Aorta (tissue), 5 donors: ENCODE results near the gene LAG3. TPM values are rescaled to one million over a fixed set of nuclear protein-coding genes. Genes with fewer than 3 reads are reported as not detected.
A peak's percentile ranks its signal among the peaks of the same experiment; 100 is the strongest.

Source experiments
- ATAC-seq: fragments of 200-7000 bp; cut with Tn5 transposase; one replicate; pipeline ENCODE4 v1.9.1; 2022; ENCODE audit warnings: moderate library complexity; ENCODE audit not compliant: low FRiP score
- DNase-seq, 2 donors: peaks; one replicate each; pipeline ENCODE4 v3.0.0-alpha.2; 2020
- H3K27ac ChIP-seq, 2 donors: one replicate each; pipeline ENCODE4 v1.5.1; 2013; ENCODE audit warnings: low read length in 2 of 2, mild to moderate bottlenecking in 2 of 2, moderate library complexity in 2 of 2, control low read depth in 1 of 2, inconsistent platforms in 1 of 2, low read depth in 1 of 2
- H3K27me3 ChIP-seq, 2 donors: one replicate each; pipeline ENCODE4 v1.6.1; 2013; ENCODE audit warnings: control low read depth in 1 of 2, low read length in 1 of 2, mild to moderate bottlenecking in 1 of 2, moderate library complexity in 1 of 2; ENCODE audit not compliant: insufficient read depth in 2 of 2, control insufficient read depth in 1 of 2
- H3K36me3 ChIP-seq, 2 donors: one replicate each; pipeline ENCODE4 v1.6.1; 2013; ENCODE audit warnings: control low read depth in 1 of 2, low read length in 1 of 2, mild to moderate bottlenecking in 1 of 2; ENCODE audit not compliant: insufficient read depth in 2 of 2, control insufficient read depth in 1 of 2
- H3K4me1 ChIP-seq, 2 donors: one replicate each; pipeline ENCODE4 v1.6.1; 2013; ENCODE audit warnings: low read length in 2 of 2, control low read depth in 1 of 2, mild to moderate bottlenecking in 1 of 2, moderate library complexity in 1 of 2; ENCODE audit not compliant: insufficient read depth in 2 of 2, control insufficient read depth in 1 of 2
- H3K4me3 ChIP-seq, 2 donors: one replicate each; pipeline ENCODE4 v1.5.1; 2013; ENCODE audit warnings: low read length in 2 of 2, control low read depth in 1 of 2, mild to moderate bottlenecking in 1 of 2
- H3K9me3 ChIP-seq: one replicate; pipeline ENCODE4 v1.6.1; 2013; ENCODE audit warnings: mild to moderate bottlenecking, low read length; ENCODE audit not compliant: control insufficient read depth
- WGBS, 2 donors: extraction: QIAGEN DNeasy Blood & Tissue Kit; methylation state at CpG; one replicate each; pipeline ENCODE4 v1.1.7; 2013; 5-methylcytosine and 5-hydroxymethylcytosine counted together
- intact Hi-C, 2 donors: fragments of 100-400 bp; cut with DNase I; formaldehyde crosslinking; loops; one replicate each; pipeline versions ENCODE4 v1.14.2 to v1.15.0; 2022
- polyA plus RNA-seq, 2 donors: library from polyadenylated mRNA; stranded (reverse); fragments of 200-250 nt; gene quantifications; one replicate each; pipeline ENCODE4 v1.2.3, GENCODE V29; 2013
- total RNA-seq, 2 donors: library from RNA; stranded (reverse); fragmentation: NEBNext Ultra II Directional; extraction: Animal tissue kit (Norgen Biotek cat#: 25700); gene quantifications; one replicate each; pipeline ENCODE4 v1.2.1, GENCODE V29; 2021
- donor health status: healthy with polysubstance abuse.
- donor health status: Bipolar disorder and iron deficiency.
- donor health status: DM: no; HTN: no; CAD: no.
- donor health status: DM: no; HTN: no; CAD: no.
- donor health status: DM: yes; HTN: yes; CAD: no.

Gene LAG3
- total and polyA plus RNA-seq, 4 donors = 0.25 to 2.4 (median 1.5) TPM

- Histone ChIP-seq H3K9me3 (no peaks in the 10 kb centered on the region), H3K4me1 (no peaks in the 10 kb centered on the region), H3K27ac (no peak overlapping the region), H3K36me3 (no peaks in the 10 kb centered on the region), H3K27me3 (no peaks in the 10 kb centered on the region), H3K4me3 (no peak overlapping the region)
- intact Hi-C loops = loop anchor here (5.0 to 10.0 kb wide), 4 partner anchors 73 to 211 kb away; partner anchors contain the start of gene MLF2 (in 2 of the 2)
- ATAC-seq = peak; percentile 84
- peak; percentile 90 to 95 for DNase-seq
- WGBS, 2 donors = 7 to 10% methylated on average over 19 of the region's 19 CpGs
Measured at GRCh38 chr12:6825398-6826124, 53.2 kb downstream of the LAG3 start.

GRCh38 chr12:6826125-6826733, 53.9 kb downstream of the LAG3 start:
- Histone ChIP-seq H3K27me3 (no peaks in the 10 kb centered on the region), H3K9me3 (no peaks in the 10 kb centered on the region), H3K36me3 (no peaks in the 10 kb centered on the region), H3K4me3 (no peak overlapping the region), H3K27ac (no peak overlapping the region), H3K4me1 (no peaks in the 10 kb centered on the region)
- 76 to 83% methylated on average over 17 of the region's 17 CpGs for WGBS, 2 donors
- DNase-seq (peak in 1 of 2 donors; percentile 43), ATAC-seq (no peak)
- intact Hi-C loops = loop anchor here (5.0 to 10.0 kb wide), 4 partner anchors 74 to 211 kb away; partner anchors contain the start of gene MLF2 (in 2 of the 2)

GRCh38 chr12:6826734-6827436, 54.6 kb downstream of the LAG3 start:
- Histone ChIP-seq H3K9me3 (no peaks in the 10 kb centered on the region), H3K4me1 (no peaks in the 10 kb centered on the region), H3K27ac (no peak overlapping the region), H3K27me3 (no peaks in the 10 kb centered on the region), H3K4me3 (no peak overlapping the region), H3K36me3 (peaks cover 0 to 2% of the 10 kb centered on the region in 2 donors)
- 66 to 68% methylated on average over 22 of the region's 22 CpGs for WGBS, 2 donors
- intact Hi-C loops = loop anchor here (5.0 to 10.0 kb wide), 4 partner anchors 75 to 212 kb away; partner anchors contain the start of gene MLF2 (in 2 of the 2)
- DNase-seq (peak; percentile 48 to 66), ATAC-seq (no peak)

GRCh38 chr12:6827437-6827911, 55.2 kb downstream of the LAG3 start:
- no peaks in the 10 kb centered on the region for H3K9me3 ChIP-seq
- H3K27ac ChIP-seq = no peak overlapping the region
- DNase-seq (peak; percentile 90 to 94), ATAC-seq (peak; percentile 68)
- WGBS, 2 donors = 2 to 3% methylated on average over 8 of the region's 8 CpGs
- intact Hi-C loops = loop anchor here (5.0 to 10.0 kb wide), 4 partner anchors 75 to 213 kb away; partner anchors contain the start of gene MLF2 (in 2 of the 2)
- peaks cover 0 to 2% of the 10 kb centered on the region in 2 donors for H3K36me3 ChIP-seq
- no peak overlapping the region for H3K4me3 ChIP-seq
- no peaks in the 10 kb centered on the region for H3K4me1 ChIP-seq
- no peaks in the 10 kb centered on the region for H3K27me3 ChIP-seq

Other genes with a start within 250 kb of the LAG3 start
- gene GAPDH, start 238.0 kb upstream of the LAG3 start, total RNA-seq = 1,000 to 10,000 TPM; 1,856 to 2,021 TPM
- gene GAPDH, start 238.0 kb upstream of the LAG3 start, polyA plus RNA-seq = 1,000 to 10,000 TPM; 2,047 to 3,012 TPM
- 10 to 100 TPM; 28.5 to 60.8 TPM for gene IFFO1, start 216.5 kb upstream of the LAG3 start, total RNA-seq
- gene IFFO1, start 216.5 kb upstream of the LAG3 start, polyA plus RNA-seq = 100 to 1,000 TPM in 1 of 2 donors, 10 to 100 TPM in 1; 11.1 to 110 TPM
- gene NOP2, start 204.2 kb upstream of the LAG3 start, total RNA-seq = 10 to 100 TPM; 24.8 to 27.8 TPM
- gene NOP2, start 204.2 kb upstream of the LAG3 start, polyA plus RNA-seq = 10 to 100 TPM in 1 of 2 donors, 1 to 10 TPM in 1; 5.4 to 18.8 TPM
- gene CHD4, start 165.1 kb upstream of the LAG3 start, total RNA-seq = 100 to 1,000 TPM; 174 to 195 TPM
- 100 to 1,000 TPM in 1 of 2 donors, 10 to 100 TPM in 1; 73.1 to 110 TPM for gene CHD4, start 165.1 kb upstream of the LAG3 start, polyA plus RNA-seq
- gene LPAR5, start 136.6 kb upstream of the LAG3 start, total RNA-seq = 1 to 10 TPM; 2.5 to 3.7 TPM
- gene LPAR5, start 136.6 kb upstream of the LAG3 start, polyA plus RNA-seq = under 1 TPM; 0.51 to 0.88 TPM
- 1 to 10 TPM; 1.8 to 5.2 TPM for gene ACRBP, start 125.1 kb upstream of the LAG3 start, total RNA-seq
- gene ACRBP, start 125.1 kb upstream of the LAG3 start, polyA plus RNA-seq = under 1 TPM in 1 of 2 donors, not detected in 1; 0.25 TPM
- gene ING4, start 109.4 kb upstream of the LAG3 start, total RNA-seq = 10 to 100 TPM; 19.7 to 43.3 TPM
- 10 to 100 TPM; 45.3 to 63.7 TPM for gene ING4, start 109.4 kb upstream of the LAG3 start, polyA plus RNA-seq
- 10 to 100 TPM; 54.4 to 66.7 TPM for gene ZNF384, start 83.1 kb upstream of the LAG3 start, total RNA-seq
- 10 to 100 TPM; 23.2 to 49.3 TPM for gene ZNF384, start 83.1 kb upstream of the LAG3 start, polyA plus RNA-seq
- gene PIANP, start 71.7 kb upstream of the LAG3 start, total RNA-seq = 10 to 100 TPM in 1 of 2 donors, 1 to 10 TPM in 1; 1.2 to 10.7 TPM
- 1 to 10 TPM; 4.3 to 7.5 TPM for gene PIANP, start 71.7 kb upstream of the LAG3 start, polyA plus RNA-seq
- gene COPS7A, start 48.5 kb upstream of the LAG3 start, total RNA-seq = 10 to 100 TPM; 47.0 to 50.1 TPM
- 10 to 100 TPM; 43.8 to 70.5 TPM for gene COPS7A, start 48.5 kb upstream of the LAG3 start, polyA plus RNA-seq
- 100 to 1,000 TPM; 110 to 144 TPM for gene MLF2, start 19.4 kb upstream of the LAG3 start, total RNA-seq
- 100 to 1,000 TPM; 134 to 141 TPM for gene MLF2, start 19.4 kb upstream of the LAG3 start, polyA plus RNA-seq
- 100 to 1,000 TPM; 358 to 396 TPM for gene PTMS, start 6.2 kb upstream of the LAG3 start, total RNA-seq
- gene PTMS, start 6.2 kb upstream of the LAG3 start, polyA plus RNA-seq = 100 to 1,000 TPM; 549 to 584 TPM
- 10 to 100 TPM; 20.1 to 40.6 TPM for gene CD4, start 17.0 kb downstream of the LAG3 start, total RNA-seq
- 10 to 100 TPM in 1 of 2 donors, 1 to 10 TPM in 1; 2.1 to 14.3 TPM for gene CD4, start 17.0 kb downstream of the LAG3 start, polyA plus RNA-seq
- gene GPR162, start 49.3 kb downstream of the LAG3 start, total RNA-seq = 10 to 100 TPM in 1 of 2 donors, 1 to 10 TPM in 1; 4.4 to 16.6 TPM
- 10 to 100 TPM in 1 of 2 donors, 1 to 10 TPM in 1; 6.0 to 17.2 TPM for gene GPR162, start 49.3 kb downstream of the LAG3 start, polyA plus RNA-seq
- 10 to 100 TPM; 43.5 to 66.3 TPM for gene P3H3, start 55.9 kb downstream of the LAG3 start, total RNA-seq
- gene P3H3, start 55.9 kb downstream of the LAG3 start, polyA plus RNA-seq = 10 to 100 TPM; 23.4 to 93.3 TPM
- gene GNB3, start 68.4 kb downstream of the LAG3 start, total RNA-seq = 10 to 100 TPM in 1 of 2 donors, 1 to 10 TPM in 1; 8.2 to 13.7 TPM
- 10 to 100 TPM in 1 of 2 donors, 1 to 10 TPM in 1; 6.0 to 32.9 TPM for gene GNB3, start 68.4 kb downstream of the LAG3 start, polyA plus RNA-seq
- 1 to 10 TPM in 1 of 2 donors, under 1 TPM in 1; 0.42 to 2.1 TPM for gene CDCA3, start 78.8 kb downstream of the LAG3 start, total RNA-seq
- gene CDCA3, start 78.8 kb downstream of the LAG3 start, polyA plus RNA-seq = 10 to 100 TPM in 1 of 2 donors, 1 to 10 TPM in 1; 3.6 to 12.6 TPM
- 10 to 100 TPM; 59.5 to 64.6 TPM for gene USP5, start 79.6 kb downstream of the LAG3 start, total RNA-seq
- 10 to 100 TPM; 26.7 to 47.0 TPM for gene USP5, start 79.6 kb downstream of the LAG3 start, polyA plus RNA-seq
- 100 to 1,000 TPM; 317 TPM for gene TPI1, start 95.0 kb downstream of the LAG3 start, total RNA-seq
- 100 to 1,000 TPM; 310 to 314 TPM for gene TPI1, start 95.0 kb downstream of the LAG3 start, polyA plus RNA-seq
- 10 to 100 TPM in 1 of 2 donors, 1 to 10 TPM in 1; 4.2 to 10.2 TPM for gene SPSB2, start 100.8 kb downstream of the LAG3 start, total RNA-seq
- 10 to 100 TPM; 11.1 to 14.3 TPM for gene SPSB2, start 100.8 kb downstream of the LAG3 start, polyA plus RNA-seq
- 10 to 100 TPM in 1 of 2 donors, 1 to 10 TPM in 1; 5.3 to 11.2 TPM for gene LRRC23, start 132.3 kb downstream of the LAG3 start, total RNA-seq
- 10 to 100 TPM; 16.8 to 20.8 TPM for gene LRRC23, start 132.3 kb downstream of the LAG3 start, polyA plus RNA-seq
- gene ENO2, start 142.1 kb downstream of the LAG3 start, total RNA-seq = 10 to 100 TPM; 59.0 to 79.5 TPM
- 100 to 1,000 TPM in 1 of 2 donors, 10 to 100 TPM in 1; 14.7 to 116 TPM for gene ENO2, start 142.1 kb downstream of the LAG3 start, polyA plus RNA-seq
- 100 to 1,000 TPM; 138 to 146 TPM for gene ATN1, start 155.4 kb downstream of the LAG3 start, total RNA-seq
- 100 to 1,000 TPM in 1 of 2 donors, 10 to 100 TPM in 1; 22.7 to 149 TPM for gene ATN1, start 155.4 kb downstream of the LAG3 start, polyA plus RNA-seq
- not detected for gene RNU7-1, start 171.3 kb downstream of the LAG3 start, total RNA-seq
- not detected for gene RNU7-1, start 171.3 kb downstream of the LAG3 start, polyA plus RNA-seq
- 100 to 1,000 TPM; 197 to 233 TPM for gene C12orf57, start 171.5 kb downstream of the LAG3 start, total RNA-seq
- gene C12orf57, start 171.5 kb downstream of the LAG3 start, polyA plus RNA-seq = 1,000 to 10,000 TPM in 1 of 2 donors, 100 to 1,000 TPM in 1; 849 to 1,017 TPM
- 10 to 100 TPM; 29.8 to 42.3 TPM for gene PTPN6, start 178.8 kb downstream of the LAG3 start, total RNA-seq
- gene PTPN6, start 178.8 kb downstream of the LAG3 start, polyA plus RNA-seq = 10 to 100 TPM; 10.1 to 25.7 TPM
- 100 to 1,000 TPM in 1 of 2 donors, 10 to 100 TPM in 1; 97.9 to 117 TPM for gene PHB2, start 198.1 kb downstream of the LAG3 start, total RNA-seq
- 100 to 1,000 TPM; 105 to 139 TPM for gene PHB2, start 198.1 kb downstream of the LAG3 start, polyA plus RNA-seq
- gene EMG1, start 198.4 kb downstream of the LAG3 start, total RNA-seq = 10 to 100 TPM; 30.2 to 31.6 TPM
- 10 to 100 TPM; 15.4 to 24.4 TPM for gene EMG1, start 198.4 kb downstream of the LAG3 start, polyA plus RNA-seq
- 10 to 100 TPM; 28.8 to 33.2 TPM for gene LPCAT3, start 246.0 kb downstream of the LAG3 start, total RNA-seq
- 10 to 100 TPM; 10.1 to 27.3 TPM for gene LPCAT3, start 246.0 kb downstream of the LAG3 start, polyA plus RNA-seq